IMR-90 (cell line): ENCODE results near the gene CRISP2. TPM values are rescaled to one million over a fixed set of nuclear protein-coding genes. Genes with fewer than 3 reads are reported as not detected.

Experiments used
- ATAC-seq: fragments of 200-7000 bp; cut with Tn5 transposase; 2 replicates; pipeline ENCODE4 v1.9.1; 2020; ENCODE audit warnings: low read depth, mild to moderate bottlenecking, moderate library complexity
- BruUV-seq: library from RNA; stranded (reverse); fragments of 400-500 nt; replicated peaks from 2 replicates; lab custom pipeline; 2021; lab: Mats Ljungman, UMichigan
- CTCF ChIA-PET: fragments of 300-600 bp; formaldehyde crosslinking; extraction: SDS; loops from one replicate; lab custom pipeline; 2021; ENCODE audit warnings: antibody characterized with exemption; lab: Yijun Ruan, JAX
- POLR2A ChIA-PET: fragments of 300-600 bp; sonication (Branson Sonifier 250); formaldehyde crosslinking; loops from one replicate; lab custom pipeline; 2022; ENCODE audit warnings: antibody characterized with exemption; ENCODE audit not compliant: unreplicated experiment; lab: Charles Lee
- DNase-seq: peaks from one replicate; pipeline ENCODE4 v3.0.0; 2013
- H2AFZ ChIP-seq: replicated peaks from 2 replicates; pipeline ENCODE3; 2013; ENCODE audit warnings: low read length, mild to moderate bottlenecking; ENCODE audit not compliant: poor library complexity
- H2AK5ac ChIP-seq: 2 replicates; pipeline ENCODE4 v1.6.1; 2013; ENCODE audit warnings: low read depth, low read length, inconsistent platforms
- H2AK9ac ChIP-seq: replicated peaks from 2 replicates; pipeline ENCODE3; 2013; ENCODE audit warnings: mild to moderate bottlenecking, low read depth, low read length, moderate library complexity; ENCODE audit not compliant: poor library complexity
- H2BK120ac ChIP-seq: 2 replicates; pipeline ENCODE4 v1.6.1; 2013; ENCODE audit warnings: low read depth, low read length, inconsistent platforms
- H2BK15ac ChIP-seq: 3 replicates; pipeline ENCODE4 v1.6.1; 2013; ENCODE audit warnings: low read depth, low read length, inconsistent platforms
- H2BK20ac ChIP-seq: 2 replicates; pipeline ENCODE4 v1.6.1; 2013; ENCODE audit warnings: low read depth, mild to moderate bottlenecking, inconsistent platforms, low read length, moderate library complexity
- H2BK5ac ChIP-seq: 2 replicates; pipeline ENCODE4 v1.6.1; 2013; ENCODE audit warnings: mild to moderate bottlenecking, low read depth, low read length, inconsistent platforms; ENCODE audit not compliant: poor library complexity, severe bottlenecking
- H3K14ac ChIP-seq: replicated peaks from 2 replicates; pipeline ENCODE4 v1.6.1; 2013; ENCODE audit warnings: low read depth, low read length, inconsistent platforms
- H3K18ac ChIP-seq: 2 replicates; pipeline ENCODE4 v1.6.1; 2013; ENCODE audit warnings: low read depth, low read length, control low read depth
- H3K23ac ChIP-seq: 2 replicates; pipeline ENCODE4 v1.6.1; 2013; ENCODE audit warnings: low read depth, low read length, inconsistent platforms
- H3K27ac ChIP-seq: 2 replicates; pipeline ENCODE4 v1.5.1; 2013; ENCODE audit warnings: mild to moderate bottlenecking, control low read depth, low read length; ENCODE audit not compliant: insufficient read depth
- H3K27me3 ChIP-seq: 2 replicates; pipeline ENCODE4 v1.6.1; 2013; ENCODE audit warnings: low read length; ENCODE audit not compliant: control insufficient read depth, insufficient read depth
- H3K36me3 ChIP-seq: 2 replicates; pipeline ENCODE4 v1.6.1; 2013; ENCODE audit warnings: low read length, mixed read lengths; ENCODE audit not compliant: control insufficient read depth, insufficient read depth
- H3K4ac ChIP-seq: 2 replicates; pipeline ENCODE4 v1.6.1; 2013; ENCODE audit warnings: low read depth, low read length, inconsistent platforms
- H3K4me1 ChIP-seq: 2 replicates; pipeline ENCODE4 v1.6.1; 2013; ENCODE audit warnings: low read length, mixed read lengths; ENCODE audit not compliant: control insufficient read depth, insufficient read depth
- H3K4me2 ChIP-seq: 2 replicates; pipeline ENCODE4 v1.6.1; 2013; ENCODE audit warnings: low read depth, mild to moderate bottlenecking, control low read depth, low read length, moderate library complexity
- H3K4me3 ChIP-seq: 2 replicates; pipeline ENCODE4 v1.5.1; 2013; ENCODE audit warnings: low read depth, mild to moderate bottlenecking, control low read depth, low read length, moderate library complexity; ENCODE audit not compliant: insufficient read depth
- H3K56ac ChIP-seq: 2 replicates; pipeline ENCODE4 v1.6.1; 2013; ENCODE audit warnings: low read length, inconsistent platforms; ENCODE audit not compliant: insufficient read depth; ENCODE audit errors: extremely low read depth
- H3K79me1 ChIP-seq, 2 experiments: 2 replicates each; pipeline ENCODE4 v1.6.1; 2013; ENCODE audit warnings: low read length in 2 of 2, inconsistent platforms in 1 of 2, low read depth in 1 of 2
- H3K9ac ChIP-seq: 2 replicates; pipeline ENCODE4 v1.6.1; 2013; ENCODE audit warnings: low read depth, low read length, control low read depth
- H3K9me1 ChIP-seq: 2 replicates; pipeline ENCODE4 v1.6.1; 2013; ENCODE audit warnings: low read length, inconsistent platforms; ENCODE audit not compliant: insufficient read depth
- H3K9me3 ChIP-seq: 2 replicates; pipeline ENCODE4 v1.6.1; 2013; ENCODE audit warnings: low read length; ENCODE audit not compliant: control insufficient read depth, insufficient read depth
- H4K20me1 ChIP-seq: 2 replicates; pipeline ENCODE4 v1.6.1; 2013; ENCODE audit warnings: low read length, inconsistent platforms; ENCODE audit not compliant: insufficient read depth
- H4K5ac ChIP-seq: 2 replicates; pipeline ENCODE4 v1.6.1; 2013; ENCODE audit warnings: mild to moderate bottlenecking, low read depth, low read length, control low read depth
- H4K8ac ChIP-seq, 2 experiments: 2 replicates each; pipeline ENCODE4 v1.6.1; 2013; ENCODE audit warnings: low read depth in 2 of 2, low read length in 2 of 2, control low read depth in 1 of 2, inconsistent platforms in 1 of 2
- H4K91ac ChIP-seq: 2 replicates; pipeline ENCODE4 v1.6.1; 2013; ENCODE audit warnings: low read depth, low read length, inconsistent platforms; ENCODE audit not compliant: insufficient read depth
- CEBPB ChIP-seq: IDR thresholded peaks from 2 replicates; pipeline ENCODE4 v1.6.1; 2012; ENCODE audit warnings: low read depth, low read length, improper control_type of control experiment
- RFX5 ChIP-seq: IDR thresholded peaks from 2 replicates; pipeline ENCODE4 v1.8.0; 2012; ENCODE audit warnings: low read depth, mild to moderate bottlenecking, low read length, moderate library complexity
- WGBS, 2 experiments: methylation state at CpG; one replicate each; pipeline versions ENCODE4 v1.1.5 to v1.1.7; 2013; ENCODE audit warnings: missing lambda C conversion rate in 2 of 2; ENCODE audit not compliant: insufficient read length in 1 of 2; ENCODE audit errors: extremely low coverage in 2 of 2; 5-methylcytosine and 5-hydroxymethylcytosine counted together
- dilution Hi-C: fragments of 300-500 bp; cut with HindIII; formaldehyde crosslinking; loops from one replicate; pipeline ENCODE4 v1.14.3; 2018; ENCODE audit warnings: low sequenced_read_pairs; ENCODE audit not compliant: unreplicated experiment
- in situ Hi-C: fragments of 300-500 bp; cut with MboI; formaldehyde crosslinking; loops from 3 replicates; pipeline ENCODE4 v1.14.3; 2019; ENCODE audit warnings: low sequenced_read_pairs, inconsistent platforms, mixed read lengths
- intact Hi-C: fragments of 100-400 bp; cut with micrococcal nuclease; formaldehyde crosslinking; loops from 2 replicates; pipeline ENCODE4 v1.10.0; 2022
- polyA plus RNA-seq, 3 experiments: library from polyadenylated mRNA; depleted of rRNA; stranded (reverse); fragments of >200 nt; gene quantifications; 2 replicates each; pipeline ENCODE4 v1.2.3, GENCODE V29; 2012; ENCODE audit warnings: low replicate concordance in 1 of 3
- total RNA-seq: library from RNA; depleted of rRNA; stranded (reverse); fragments of >200 nt; gene quantifications from 2 replicates; pipeline ENCODE4 v1.2.3, GENCODE V29; 2012

CRISP2 gene
- total and polyA plus RNA-seq, 2 of the 4 experiments (the other 2 are of a cell fraction), result not detected

GRCh38 chr6:49692534-49692933 is 20.8 kb downstream of the CRISP2 start:
- Histone ChIP-seq H4K8ac (no peak overlapping the region), H3K14ac (no peak overlapping the region), H2BK20ac (no peak overlapping the region), H4K91ac (no peak overlapping the region), H2AK9ac (no peak overlapping the region), H2AFZ (no peak overlapping the region), H4K5ac (no peak overlapping the region), H3K4me2 (no peak overlapping the region), H2AK5ac (no peak overlapping the region), H3K9me1 (no peaks in the 10 kb centered on the region), H3K9ac (no peak overlapping the region), H3K27me3 (no peaks in the 10 kb centered on the region), H3K79me1 (no peaks in the 10 kb centered on the region), H3K27ac (no peak overlapping the region), H3K4me3 (no peak overlapping the region), H3K23ac (no peak overlapping the region), H4K20me1 (no peaks in the 10 kb centered on the region), H2BK120ac (no peak overlapping the region), H2BK5ac (no peak overlapping the region), H3K9me3 (peaks cover 4% of the 10 kb centered on the region; the same call in 1 of the 2 replicates), H2BK15ac (no peak overlapping the region), H3K36me3 (no peaks in the 10 kb centered on the region), H3K18ac (no peak overlapping the region), H3K4ac (no peak overlapping the region), H3K4me1 (no peaks in the 10 kb centered on the region), H3K56ac (no peak overlapping the region)
- dilution Hi-C loops (no loop called here), in situ Hi-C loops (no loop called here), intact Hi-C loops (no loop called here)
- no peak for DNase-seq
- ChIA-PET CTCF (no interaction called here), POLR2A (no interaction called here)
- ATAC-seq, result no peak
- no CpG with 5 or more reads among the region's 2 CpGs for WGBS, 2 experiments
- TF ChIP-seq CEBPB (peak; percentile 67; the same call in 1 of the 2 replicates), RFX5 (no peak)
- BruUV-seq, result no TSS peak
